ENCODE measurements around the gene NTRK3.

The NTRK3 gene

GRCh38 chr15:88020806-88021205 lies 235.7 kb downstream of the NTRK3 start:
- DNase-seq, result no peak

- no peak for DNase-seq
Measured at GRCh38 chr15:88019656-88020055, 236.9 kb downstream of the NTRK3 start.

GRCh38 chr15:88018869-88019641 lies 237.5 kb downstream of the NTRK3 start:
- no peak for DNase-seq

GRCh38 chr15:88017753-88018152 lies 238.8 kb downstream of the NTRK3 start:
- no peak for DNase-seq

GRCh38 chr15:88016406-88016805 lies 240.1 kb downstream of the NTRK3 start:
- DNase-seq, result no peak

GRCh38 chr15:88015228-88015860 lies 241.2 kb downstream of the NTRK3 start:
- DNase-seq, result no peak

GRCh38 chr15:88014454-88015160 lies 241.9 kb downstream of the NTRK3 start:
- no peak for DNase-seq

GRCh38 chr15:88013111-88013510 lies 243.4 kb downstream of the NTRK3 start:
- DNase-seq, result no peak

- no peak for DNase-seq
Measured at GRCh38 chr15:88012688-88013087, 243.9 kb downstream of the NTRK3 start.

- DNase-seq, result no peak
Measured at GRCh38 chr15:88012233-88012632, 244.3 kb downstream of the NTRK3 start.

GRCh38 chr15:88011533-88011932 lies 245.0 kb downstream of the NTRK3 start:
- DNase-seq, result no peak

GRCh38 chr15:88006146-88006545 lies 250.4 kb downstream of the NTRK3 start:
- DNase-seq, result no peak

GRCh38 chr15:88004399-88004798 lies 252.1 kb downstream of the NTRK3 start:
- DNase-seq, result no peak

GRCh38 chr15:88003541-88004327 lies 252.8 kb downstream of the NTRK3 start:
- DNase-seq, result no peak

GRCh38 chr15:88002706-88003105 lies 253.8 kb downstream of the NTRK3 start:
- DNase-seq, result no peak

GRCh38 chr15:87998630-87999029 lies 257.9 kb downstream of the NTRK3 start:
- no peak for DNase-seq

GRCh38 chr15:87986776-87987175 lies 269.8 kb downstream of the NTRK3 start:
- no peak for DNase-seq

- DNase-seq, result no peak
Measured at GRCh38 chr15:87985451-87985850, 271.1 kb downstream of the NTRK3 start.

GRCh38 chr15:87981969-87982368 lies 274.6 kb downstream of the NTRK3 start:
- no peak for DNase-seq

GRCh38 chr15:87977907-87978306 lies 278.6 kb downstream of the NTRK3 start:
- DNase-seq, result no peak

- no peak for DNase-seq
Measured at GRCh38 chr15:87976552-87976951, 280.0 kb downstream of the NTRK3 start.

- DNase-seq, result no peak
Measured at GRCh38 chr15:87973501-87974215, 282.9 kb downstream of the NTRK3 start.

All from activated CD4-positive, alpha-beta T cell treated with anti-CD3 and anti-CD28 coated beads for 1 hour (primary cell).